NT2/D1 (cell line): ENCODE measurements around the gene NOL3.
A peak's percentile ranks its signal among the peaks of the same experiment; 100 is the strongest.

ENCODE experiments used
- DNase-seq: peaks from one replicate; pipeline ENCODE4 v3.0.0-alpha.2; 2011; ENCODE audit warnings: low read depth, low spot score
- H3K27me3 ChIP-seq: 2 replicates; pipeline ENCODE4 v1.6.0; 2011; ENCODE audit warnings: mild to moderate bottlenecking; ENCODE audit not compliant: insufficient read length, insufficient read depth
- H3K36me3 ChIP-seq: 2 replicates; pipeline ENCODE4 v1.6.1; 2011; ENCODE audit warnings: mild to moderate bottlenecking, low read length, mixed read lengths; ENCODE audit not compliant: insufficient read depth, insufficient read length
- H3K4me1 ChIP-seq: 2 replicates; pipeline ENCODE4 v1.5.1; 2011; ENCODE audit not compliant: insufficient read depth, insufficient read length
- H3K4me3 ChIP-seq: 2 replicates; pipeline ENCODE4 v1.5.1; 2011; ENCODE audit warnings: low read depth; ENCODE audit not compliant: insufficient read length
- H3K9ac ChIP-seq: 2 replicates; pipeline ENCODE4 v1.6.0; 2011; ENCODE audit warnings: low read depth; ENCODE audit not compliant: insufficient read length
- H3K9me3 ChIP-seq: 2 replicates; pipeline ENCODE4 v1.5.1; 2011; ENCODE audit warnings: mild to moderate bottlenecking, low read length; ENCODE audit not compliant: insufficient read depth
- SUZ12 ChIP-seq: IDR thresholded peaks from 2 replicates; pipeline ENCODE4 v1.6.1; 2011; ENCODE audit not compliant: insufficient read length, insufficient read depth; ENCODE audit errors: extremely low read depth
- YY1 ChIP-seq: IDR thresholded peaks from 2 replicates; pipeline ENCODE4 v1.6.1; 2011; ENCODE audit not compliant: insufficient read length, insufficient read depth
- ZNF274 ChIP-seq: IDR thresholded peaks from 2 replicates; pipeline ENCODE4 v1.6.1; 2011; ENCODE audit warnings: mild to moderate bottlenecking, low read depth, low read length

The NOL3 gene

GRCh38 chr16:67166598-67167168 is 3.7 kb upstream of the NOL3 start:
- no peak for DNase-seq
- no peaks in the 10 kb centered on the region for H3K36me3 ChIP-seq
- H3K9ac ChIP-seq, result no peak overlapping the region
- no peaks in the 10 kb centered on the region for H3K9me3 ChIP-seq
- H3K27me3 ChIP-seq, result peaks cover 82% of the 10 kb centered on the region
- TF ChIP-seq SUZ12 (no peak), YY1 (no peak), ZNF274 (no peak)
- H3K4me1 ChIP-seq, result peaks cover 12% of the 10 kb centered on the region
- H3K4me3 ChIP-seq, result no peak overlapping the region

- no peak for DNase-seq
- Histone ChIP-seq H3K9ac (no peak overlapping the region), H3K4me3 (no peak overlapping the region), H3K36me3 (no peaks in the 10 kb centered on the region), H3K27me3 (peaks cover 82% of the 10 kb centered on the region), H3K9me3 (no peaks in the 10 kb centered on the region), H3K4me1 (peaks cover 12% of the 10 kb centered on the region)
- TF ChIP-seq ZNF274 (no peak), YY1 (no peak), SUZ12 (no peak)
Observed at GRCh38 chr16:67167588-67167987, 2.8 kb upstream of the NOL3 start.

- H3K36me3 ChIP-seq, result no peaks in the 10 kb centered on the region
- H3K4me1 ChIP-seq, result peaks cover 8% of the 10 kb centered on the region
- no peaks in the 10 kb centered on the region for H3K9me3 ChIP-seq
- H3K9ac ChIP-seq, result peak overlapping the region; percentile 57
- H3K27me3 ChIP-seq, result peaks cover 81% of the 10 kb centered on the region
- no peak for DNase-seq
- TF ChIP-seq YY1 (no peak), SUZ12 (no peak), ZNF274 (no peak)
- H3K4me3 ChIP-seq, result no peak overlapping the region
Observed at GRCh38 chr16:67169011-67169451, 1.3 kb upstream of the NOL3 start.

DNA sequence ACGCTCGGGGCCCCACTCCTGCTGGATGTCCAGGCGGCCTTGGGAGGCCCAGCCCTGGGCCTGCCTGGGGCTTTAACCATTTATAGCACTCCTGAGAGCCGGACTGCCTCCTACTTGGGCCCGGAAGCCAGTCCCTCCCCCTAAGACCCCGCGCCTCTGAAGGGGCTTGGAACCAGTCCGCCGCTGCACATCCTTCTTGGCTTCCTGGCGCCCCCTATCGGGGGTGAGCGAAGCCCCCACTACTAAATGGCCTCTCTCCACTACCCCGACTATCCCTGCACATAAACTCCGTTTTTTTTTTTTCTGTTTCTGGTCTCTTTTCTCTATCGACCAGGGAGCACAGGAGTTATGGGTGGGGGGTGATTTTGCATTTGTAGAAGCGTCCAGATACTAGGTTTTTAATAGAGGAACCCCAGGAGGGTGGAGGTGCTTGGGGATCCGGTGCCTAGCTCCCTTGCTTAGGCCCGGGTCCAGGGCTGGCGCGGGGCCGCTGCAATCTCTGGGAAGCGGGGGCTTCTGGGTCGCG is 633 bp upstream of the NOL3 start:
- H3K4me3 ChIP-seq, result peak overlapping the region; percentile 75
- peaks cover 81% of the 10 kb centered on the region for H3K27me3 ChIP-seq
- no peaks in the 10 kb centered on the region for H3K9me3 ChIP-seq
- TF ChIP-seq ZNF274, result no peak
- no peak for TF ChIP-seq YY1
- TF ChIP-seq SUZ12, result no peak
- H3K36me3 ChIP-seq, result no peaks in the 10 kb centered on the region
- peaks cover 11% of the 10 kb centered on the region for H3K4me1 ChIP-seq
- no peak for DNase-seq
- peak overlapping the region; percentile 79 for H3K9ac ChIP-seq

GRCh38 chr16:67170949-67171649 is 761 bp downstream of the NOL3 start:
- H3K9me3 ChIP-seq, result no peaks in the 10 kb centered on the region
- H3K9ac ChIP-seq, result peak overlapping the region; percentile 77
- peaks cover 13% of the 10 kb centered on the region for H3K4me1 ChIP-seq
- H3K27me3 ChIP-seq, result peaks cover 81% of the 10 kb centered on the region
- H3K36me3 ChIP-seq, result peaks cover 7% of the 10 kb centered on the region
- TF ChIP-seq ZNF274 (no peak), SUZ12 (no peak), YY1 (no peak)
- no peak for DNase-seq
- peak overlapping the region; percentile 75 for H3K4me3 ChIP-seq

DNA sequence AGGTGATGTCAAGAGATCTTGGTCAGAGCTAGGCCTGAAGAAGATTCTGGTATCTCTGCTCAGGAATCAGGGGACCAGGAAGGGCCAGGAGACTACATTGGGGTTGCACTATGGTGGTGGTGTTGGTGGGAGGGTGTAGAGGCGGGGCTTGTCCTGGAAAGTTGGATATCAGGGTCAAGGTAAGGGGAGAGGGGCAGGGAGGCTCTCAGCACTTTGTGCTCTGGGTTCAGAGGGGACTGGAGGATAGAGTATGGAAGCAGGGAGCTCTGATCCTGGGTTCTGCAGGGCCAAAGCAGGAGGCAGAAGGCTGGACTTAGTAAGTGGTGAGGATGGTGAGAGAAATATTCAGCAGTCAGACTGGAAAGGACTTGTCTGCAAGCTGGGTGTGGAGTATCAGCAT is 3.0 kb downstream of the NOL3 start:
- Histone ChIP-seq H3K27me3 (peaks cover 80% of the 10 kb centered on the region), H3K4me1 (peaks cover 24% of the 10 kb centered on the region), H3K36me3 (peaks cover 21% of the 10 kb centered on the region), H3K9me3 (no peaks in the 10 kb centered on the region), H3K9ac (peak overlapping the region; percentile 66), H3K4me3 (peak overlapping the region; percentile 34)
- no peak for DNase-seq
- TF ChIP-seq YY1, result no peak
- TF ChIP-seq ZNF274, result no peak
- no peak for TF ChIP-seq SUZ12
